HTR-8/SVneo (cell line): Measurements from ENCODE around the gene OR52J3.
"Not testable (repeated sequence)": the region's sequence is repeated elsewhere in the genome, so short reads cannot be mapped to it uniquely, and the experiment has no call there.

ENCODE experiments used
- DNase-seq: peaks from one replicate; pipeline ENCODE4 v3.0.0; 2011; ENCODE audit warnings: low spot score, mixed read lengths; ENCODE audit not compliant: insufficient read length
- FAIRE-seq: peaks from 2 replicates; lab custom pipeline; 2011; peaks lifted over from hg19 to GRCh38; lab: Jason Lieb, UNC

OR52J3 gene

DNA sequence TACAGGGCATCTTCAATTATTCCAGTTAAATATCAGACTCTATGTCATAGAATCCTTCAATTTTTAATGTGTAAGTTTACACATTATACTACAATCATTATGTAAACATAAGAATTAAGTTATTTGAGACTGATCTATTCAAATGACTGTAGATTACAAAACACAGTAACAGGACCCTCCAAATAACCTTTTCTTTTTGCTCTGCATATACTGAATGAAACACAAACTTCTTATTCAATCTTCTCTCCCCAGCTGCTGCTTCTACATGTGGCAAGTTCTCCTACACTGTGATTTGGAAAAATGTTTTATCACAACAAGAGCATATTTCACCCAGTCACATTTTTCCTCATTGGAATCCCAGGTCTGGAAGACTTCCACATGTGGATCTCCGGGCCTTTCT is at the start of gene OR52J3:
OR52J3 (plus strand) TSS at position 301 of the 400 bp plus-strand sequence; CDS start at position 301, 0 bp downstream.
- DNase-seq (no peak), FAIRE-seq (no peak)

GRCh38 chr11:5004424-5005274 is 41.7 kb upstream of the OR52J3 start:
- DNase-seq = peak; percentile 8
- no peak for FAIRE-seq

- DNase-seq = no peak
- no peak for FAIRE-seq
Measured at GRCh38 chr11:5007561-5007960, 38.8 kb upstream of the OR52J3 start.

DNA sequence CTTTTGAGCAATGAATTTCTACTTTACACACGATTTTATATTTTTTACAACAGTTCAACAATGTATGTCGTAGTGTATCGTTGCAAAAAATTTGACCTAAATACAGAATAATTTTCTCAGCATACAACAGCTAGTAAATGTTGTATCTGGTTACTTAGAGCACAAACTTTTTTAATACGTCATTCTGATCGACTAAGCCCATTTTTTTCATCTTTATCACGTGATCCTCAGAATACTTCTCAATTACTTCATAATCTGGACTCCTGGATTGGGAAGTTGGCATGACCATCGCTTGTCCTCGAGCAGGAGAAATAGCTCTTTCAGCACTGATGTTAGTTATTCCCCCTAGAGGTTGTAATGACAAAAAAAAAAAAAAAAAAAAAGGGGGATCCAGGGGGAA is 35.1 kb upstream of the OR52J3 start:
- no peak for FAIRE-seq

GRCh38 chr11:5013012-5013411 is 33.3 kb upstream of the OR52J3 start:
- FAIRE-seq (no peak), DNase-seq (no peak)

More for the DNA sequence above, 35.1 kb upstream of the OR52J3 start:
- no peak for DNase-seq

- no peak for DNase-seq
- FAIRE-seq = no peak
Measured at GRCh38 chr11:5021996-5022395, 24.3 kb upstream of the OR52J3 start.

GRCh38 chr11:5036669-5037068 is 9.7 kb upstream of the OR52J3 start:
- DNase-seq (no peak), FAIRE-seq (no peak)

- FAIRE-seq = no peak
- no peak for DNase-seq
Measured at GRCh38 chr11:5037926-5038325, 8.4 kb upstream of the OR52J3 start.

- no peak for DNase-seq
- no peak for FAIRE-seq
Measured at GRCh38 chr11:5038341-5038740, 8.0 kb upstream of the OR52J3 start.

DNA sequence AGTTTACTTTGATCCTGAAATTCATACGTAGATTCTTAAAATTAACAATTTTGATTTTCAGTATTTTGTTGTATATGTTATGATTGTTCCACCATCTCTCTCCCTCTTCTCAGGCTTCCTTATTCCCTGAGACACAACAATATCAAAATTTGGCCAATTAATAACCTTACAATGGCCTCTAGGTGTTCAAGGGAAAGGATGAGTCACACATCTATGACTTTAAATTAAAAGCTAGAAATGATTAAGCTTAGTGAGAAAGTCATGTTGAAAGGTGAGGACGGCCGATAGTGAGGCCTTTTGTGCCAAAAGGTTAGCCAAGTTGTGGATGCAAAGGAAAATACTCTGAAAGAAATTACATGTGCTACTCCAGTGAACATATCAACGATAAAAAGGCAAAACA is 5.5 kb upstream of the OR52J3 start:
- no peak for FAIRE-seq
- DNase-seq = no peak

DNA sequence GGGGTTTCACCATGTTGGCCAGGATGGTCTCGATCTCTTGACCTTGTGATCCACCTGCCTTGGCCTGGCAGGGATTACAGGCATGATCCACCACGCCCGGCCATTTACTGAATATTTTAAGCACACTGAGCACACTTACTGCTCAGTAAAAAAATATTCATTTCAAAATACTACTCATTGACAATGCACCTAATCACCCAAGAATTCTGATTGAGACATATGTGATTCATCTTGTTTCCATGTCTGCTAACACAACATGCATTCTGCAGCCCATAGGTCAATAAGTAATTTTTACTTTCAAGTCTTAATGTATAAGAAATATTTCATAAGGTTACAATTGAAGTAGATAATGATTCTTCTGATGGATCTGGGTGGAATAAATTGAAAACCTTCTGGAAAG is 4.2 kb upstream of the OR52J3 start:
- FAIRE-seq (no peak), DNase-seq (no peak)

DNA sequence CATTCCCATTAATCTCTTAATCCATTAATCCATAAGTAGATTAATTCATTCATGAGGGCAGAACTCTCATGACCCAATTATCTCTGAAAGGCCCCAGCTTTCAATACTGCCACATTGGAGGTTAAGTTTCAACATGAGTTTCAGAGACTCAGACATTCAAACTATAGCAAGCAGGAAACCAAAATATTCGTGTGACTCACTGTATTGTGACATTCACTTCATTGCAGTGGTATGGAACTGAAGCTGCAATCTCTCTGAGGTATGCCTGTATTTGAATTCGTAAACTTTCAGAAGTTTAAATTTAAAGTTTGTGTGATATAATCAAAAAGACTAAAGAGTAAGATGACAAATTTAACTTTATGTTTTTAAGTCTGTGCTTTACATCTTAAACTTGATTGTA is 2.9 kb upstream of the OR52J3 start:
- FAIRE-seq = no peak

DNA sequence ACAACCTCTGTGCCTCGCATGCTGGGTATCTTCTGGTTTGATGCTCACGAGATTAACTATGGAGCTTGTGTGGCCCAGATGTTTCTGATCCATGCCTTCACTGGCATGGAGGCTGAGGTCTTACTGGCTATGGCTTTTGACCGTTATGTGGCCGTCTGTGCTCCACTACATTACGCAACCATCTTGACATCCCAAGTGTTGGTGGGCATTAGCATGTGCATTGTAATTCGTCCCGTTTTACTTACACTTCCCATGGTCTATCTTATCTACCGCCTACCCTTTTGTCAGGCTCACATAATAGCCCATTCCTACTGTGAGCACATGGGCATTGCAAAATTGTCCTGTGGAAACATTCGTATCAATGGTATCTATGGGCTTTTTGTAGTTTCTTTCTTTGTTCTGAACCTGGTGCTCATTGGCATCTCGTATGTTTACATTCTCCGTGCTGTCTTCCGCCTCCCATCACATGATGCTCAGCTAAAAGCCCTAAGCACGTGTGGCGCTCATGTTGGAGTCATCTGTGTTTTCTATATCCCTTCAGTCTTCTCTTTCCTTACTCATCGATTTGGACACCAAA is 516 bp downstream of the OR52J3 start:
- no peak for FAIRE-seq
- DNase-seq = no peak

More for the DNA sequence above, 2.9 kb upstream of the OR52J3 start:
- no peak for DNase-seq

GRCh38 chr11:5058679-5059078 is 12.4 kb downstream of the OR52J3 start:
- not testable (repeated sequence) for DNase-seq
- peak; percentile 40 for FAIRE-seq

GRCh38 chr11:5059391-5059790 is 13.1 kb downstream of the OR52J3 start, which contains the start of gene OR52E2:
TSS of gene OR52E2 (minus strand) at chr11:5059627. CDS start at chr11:5059627, 0 bp downstream.
- FAIRE-seq (peak; percentile 57), DNase-seq (no peak)

DNA sequence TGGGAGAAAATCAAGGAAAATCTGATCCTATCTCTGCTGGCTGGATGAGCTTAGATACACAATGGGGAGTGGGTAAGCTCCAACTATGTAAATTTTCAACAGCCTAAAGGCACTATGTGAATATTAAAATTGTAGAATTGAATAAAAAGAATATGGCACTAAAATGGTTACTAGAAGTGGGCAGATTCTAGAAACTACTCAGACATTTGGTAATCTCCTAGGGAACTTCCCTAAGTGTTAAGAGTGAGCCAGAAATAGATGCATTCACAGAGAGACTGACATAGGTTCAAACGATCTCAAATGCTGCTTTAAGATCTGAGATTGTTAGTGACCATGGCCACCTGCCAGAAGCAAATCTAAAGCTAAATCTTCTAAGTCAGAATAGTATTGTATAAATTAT is 18.7 kb downstream of the OR52J3 start:
- no peak for DNase-seq
- FAIRE-seq = no peak

DNA sequence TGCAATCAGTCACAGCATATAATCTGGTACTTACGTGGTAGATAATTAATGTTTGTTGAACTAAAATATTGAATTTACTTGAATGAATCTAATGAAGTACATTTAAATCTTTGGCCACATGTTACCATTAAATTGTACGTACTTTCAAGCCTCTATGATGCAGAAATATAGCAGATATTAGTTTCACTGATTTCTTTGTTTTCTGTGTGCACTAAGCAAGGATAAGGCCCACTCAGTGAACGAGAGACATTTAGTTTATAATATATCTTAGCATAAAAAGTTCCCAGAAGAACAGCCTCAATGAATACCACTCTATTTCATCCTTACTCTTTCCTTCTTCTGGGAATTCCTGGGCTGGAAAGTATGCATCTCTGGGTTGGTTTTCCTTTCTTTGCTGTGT is 22.9 kb downstream of the OR52J3 start, which contains the start of gene OR52E1:
OR52E1 (plus strand) TSS at position 301 of the 400 bp plus-strand sequence.
- FAIRE-seq (no peak), DNase-seq (no peak)

GRCh38 chr11:5071799-5072198 is 25.5 kb downstream of the OR52J3 start:
- FAIRE-seq = no peak

GRCh38 chr11:5081405-5081804 is 35.1 kb downstream of the OR52J3 start:
- FAIRE-seq = no peak
- no peak for DNase-seq

More at GRCh38 chr11:5071799-5072198, 25.5 kb downstream of the OR52J3 start:
- DNase-seq = no peak

- FAIRE-seq = no peak
Measured at GRCh38 chr11:5083602-5084001, 37.3 kb downstream of the OR52J3 start.

GRCh38 chr11:5088556-5088955 is 42.2 kb downstream of the OR52J3 start:
- no peak for FAIRE-seq
- no peak for DNase-seq

More at GRCh38 chr11:5083602-5084001, 37.3 kb downstream of the OR52J3 start:
- no peak for DNase-seq
